Effector CD4-positive, alpha-beta T cell (primary cell): ENCODE measurements around the gene CFAP92.

Experiments
- DNase-seq: peaks from one replicate; pipeline ENCODE4 v3.0.0-alpha.2; 2020

Gene CFAP92

DNA sequence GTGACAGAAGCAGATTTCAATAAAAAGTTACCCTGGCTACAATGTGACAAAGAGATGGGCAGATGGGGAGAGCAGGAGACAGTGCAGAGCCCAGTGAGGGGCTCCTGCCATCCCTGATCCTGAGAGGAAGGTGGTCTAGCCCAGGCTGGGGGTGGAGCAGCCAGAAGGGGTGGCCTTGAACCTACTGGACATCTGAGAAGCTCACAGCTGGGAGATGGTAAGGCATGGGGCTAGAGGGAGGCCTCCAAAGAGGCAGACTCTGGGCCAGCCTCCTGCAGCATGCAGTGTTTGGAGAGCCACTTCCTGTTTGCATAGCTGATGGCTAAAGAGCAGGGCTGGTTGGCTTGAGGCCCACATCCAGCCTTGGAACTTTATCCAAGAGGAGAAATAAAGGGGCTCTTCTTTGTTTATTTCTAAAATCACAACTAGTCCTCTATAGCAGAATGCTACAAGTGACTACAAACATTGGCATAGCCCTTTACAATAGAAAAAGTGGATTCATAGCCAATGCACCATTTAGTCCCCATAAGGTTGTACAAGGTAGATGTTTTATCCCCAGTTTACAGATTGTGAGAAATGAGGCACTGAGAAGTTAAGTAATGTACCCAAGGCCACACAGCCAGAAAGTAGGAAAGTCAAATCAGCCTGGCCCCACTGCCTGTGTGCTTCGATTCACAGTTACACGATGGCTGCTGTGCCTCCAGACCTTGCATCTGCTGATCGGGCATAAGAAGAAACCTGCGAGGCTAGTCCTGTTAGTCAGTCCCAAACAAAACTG is 11.8 kb upstream of the CFAP92 start:
- no peak for DNase-seq

DNA sequence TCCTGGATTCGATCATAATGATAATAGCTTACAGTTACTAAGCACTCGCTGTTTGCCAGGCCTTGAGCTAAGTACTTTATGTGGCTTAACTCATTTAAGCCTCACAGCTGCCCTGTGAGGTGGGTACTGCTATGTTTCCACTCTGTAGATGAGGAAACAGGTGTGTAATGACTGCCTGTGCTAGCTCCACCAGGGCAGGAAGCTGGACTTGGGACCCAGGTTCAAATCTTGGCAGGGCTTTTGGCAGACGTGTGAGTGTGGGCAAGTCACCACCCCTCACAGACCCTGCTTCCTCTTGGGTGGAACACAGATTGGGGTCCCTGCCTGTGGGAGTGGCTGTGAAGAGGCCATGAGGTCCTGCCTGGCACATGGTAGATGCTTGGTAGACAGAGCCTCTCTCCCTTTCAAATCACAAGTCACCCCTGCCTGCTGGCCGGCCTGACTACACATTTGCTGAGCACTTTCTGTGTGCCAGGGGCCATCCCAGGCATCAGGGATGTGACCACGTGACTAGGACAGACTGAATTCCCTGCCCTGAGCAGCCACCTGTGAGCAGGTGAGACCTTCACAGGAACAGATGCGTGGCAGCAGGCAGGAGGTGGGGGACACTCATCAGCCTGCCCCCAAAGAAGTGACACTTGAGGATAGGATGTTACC is 10.9 kb upstream of the CFAP92 start:
- DNase-seq, result no peak

- peak; percentile 33 for DNase-seq
Observed at GRCh38 chr3:129003578-129004112, 9.8 kb upstream of the CFAP92 start.

DNA sequence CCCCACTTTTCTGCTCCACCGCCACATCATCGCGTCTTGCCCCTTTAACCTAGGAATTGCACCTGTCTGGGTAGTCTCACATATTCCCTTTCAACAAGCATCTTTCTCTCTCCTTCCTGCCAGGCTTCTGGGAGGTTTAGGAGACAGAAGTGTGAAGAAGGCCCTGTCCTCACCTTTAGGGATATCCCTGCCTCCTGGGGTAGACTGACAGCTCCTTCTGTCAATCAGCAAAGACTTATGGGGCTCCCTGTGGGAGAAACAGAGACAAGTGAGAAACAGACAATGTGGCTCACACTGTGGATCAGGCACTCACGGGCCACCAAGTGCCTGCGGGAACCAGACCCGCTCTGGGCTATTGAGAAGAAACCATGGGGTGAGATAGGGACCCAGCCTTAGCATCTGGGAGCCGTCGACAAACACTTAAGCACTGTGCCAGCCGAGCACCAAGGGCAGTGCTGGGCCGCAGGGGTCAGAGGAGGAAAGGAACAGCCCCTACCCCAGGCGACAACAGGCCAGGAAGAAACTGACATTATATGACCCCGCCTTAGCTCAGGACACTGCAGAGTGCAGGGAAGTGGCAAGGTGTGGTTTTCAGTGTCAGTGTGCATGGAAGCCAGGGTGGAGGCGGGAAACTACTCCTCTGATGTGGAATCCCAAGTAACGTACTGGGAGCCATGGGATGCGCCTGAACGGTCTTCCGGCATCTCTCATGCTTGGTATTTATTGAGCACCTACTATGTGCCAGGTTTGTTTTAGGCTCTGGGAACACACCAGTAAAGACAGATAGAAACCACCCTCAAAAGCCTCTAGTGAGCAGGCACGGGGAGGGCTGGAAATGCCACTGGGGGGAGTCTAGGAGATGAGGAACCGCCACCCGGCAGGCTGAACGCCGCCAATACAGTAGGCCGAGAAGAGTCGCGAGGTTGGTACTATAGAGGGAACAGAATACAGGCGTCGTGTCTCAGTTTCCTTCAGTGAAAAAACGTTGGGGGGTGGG is 9.0 kb upstream of the CFAP92 start:
- DNase-seq, result no peak

DNA sequence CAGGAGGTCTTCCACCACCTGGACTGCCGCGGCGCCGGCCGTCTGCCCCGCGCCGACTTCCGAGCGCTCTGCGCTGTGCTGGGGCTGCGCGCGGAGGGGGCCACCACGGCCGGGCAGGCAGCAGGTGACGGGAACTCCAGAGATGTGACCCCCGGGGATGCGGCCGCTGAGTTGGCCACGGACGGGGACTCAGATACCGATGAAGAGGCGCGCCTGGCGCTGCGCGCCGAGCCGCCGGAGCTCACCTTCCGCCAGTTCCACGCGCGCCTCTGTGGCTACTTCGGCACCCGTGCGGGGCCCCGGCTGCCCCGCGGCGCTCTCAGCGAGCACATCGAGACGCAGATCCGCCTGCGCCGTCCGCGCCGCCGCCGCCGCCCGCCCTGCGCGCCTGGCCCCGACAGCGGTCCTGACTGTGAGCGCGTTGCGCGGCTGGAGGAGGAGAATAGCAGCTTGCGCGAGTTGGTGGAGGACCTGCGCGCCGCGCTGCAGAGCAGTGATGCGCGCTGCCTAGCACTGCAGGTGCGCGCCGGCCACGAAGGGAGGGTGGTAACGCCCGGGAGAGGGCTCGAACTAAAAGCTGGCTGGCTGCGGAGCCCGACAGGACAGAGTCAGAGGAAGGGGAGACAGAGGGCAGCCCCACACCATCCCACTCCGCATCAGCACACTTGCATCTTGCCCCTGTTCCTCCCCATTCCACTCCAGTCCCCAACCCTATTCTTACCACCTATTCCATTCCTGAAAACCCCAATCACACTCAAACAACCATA is 8.1 kb upstream of the CFAP92 start:
- no peak for DNase-seq

DNA sequence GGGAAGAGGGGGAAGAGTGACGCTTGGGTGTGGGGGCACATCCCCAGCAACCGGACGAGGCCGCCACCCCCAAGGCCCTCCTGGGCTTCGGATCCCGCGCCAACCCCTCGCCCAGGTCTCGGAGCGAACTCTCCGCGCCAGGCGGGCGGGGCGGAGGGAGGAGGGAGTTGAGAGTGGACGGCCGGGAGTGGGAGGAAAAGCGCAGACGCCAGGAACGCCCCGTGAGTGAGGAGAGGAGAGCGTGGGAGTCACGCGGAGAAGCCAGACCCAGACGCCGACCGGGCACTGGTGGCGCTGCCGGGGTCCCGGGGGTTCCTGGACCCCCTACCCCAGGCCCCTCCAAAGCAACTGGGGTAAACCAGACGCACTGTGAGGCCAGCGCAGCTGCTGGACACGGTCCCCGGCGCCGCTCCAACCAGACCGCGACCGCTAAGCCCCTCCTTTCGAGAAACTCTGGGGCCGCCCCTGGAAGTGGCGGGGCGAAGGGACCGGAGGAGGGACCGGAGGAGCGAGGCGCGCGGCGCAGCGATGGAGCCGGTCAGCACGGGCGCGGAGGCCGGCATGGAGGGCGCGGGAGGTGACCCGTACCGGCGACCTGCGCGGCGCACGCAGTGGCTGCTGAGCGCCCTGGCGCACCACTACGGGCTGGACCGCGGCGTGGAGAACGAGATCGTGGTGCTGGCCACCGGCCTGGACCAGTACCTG is 7.4 kb upstream of the CFAP92 start, which contains the start of gene EFCC1:
EFCC1 (plus strand) TSS at position 204 of the 705 bp plus-strand sequence; CDS start at position 529, 325 bp downstream.
- no peak for DNase-seq

DNA sequence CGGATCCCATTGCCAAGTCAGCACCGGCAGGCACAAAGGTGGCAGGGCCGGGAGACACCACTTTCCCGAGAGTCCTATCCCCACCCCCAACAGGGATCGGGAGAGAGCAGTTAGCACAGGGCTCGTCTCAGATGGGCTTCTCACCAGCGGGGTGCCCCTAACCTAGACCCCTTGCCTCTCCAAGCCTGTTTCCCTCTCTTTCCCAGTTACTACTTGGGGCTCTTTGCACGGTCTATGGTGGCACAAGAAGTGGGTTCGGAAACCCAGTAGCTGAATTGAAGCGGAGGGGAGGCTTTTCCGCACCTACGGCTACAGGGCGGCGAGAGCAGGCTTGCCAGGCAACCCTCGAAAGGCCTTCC is 6.8 kb upstream of the CFAP92 start:
- no peak for DNase-seq

- no peak for DNase-seq
Observed at GRCh38 chr3:128999102-128999501, 5.2 kb upstream of the CFAP92 start.

- DNase-seq, result no peak
Observed at GRCh38 chr3:128998561-128998960, 4.7 kb upstream of the CFAP92 start.

DNA sequence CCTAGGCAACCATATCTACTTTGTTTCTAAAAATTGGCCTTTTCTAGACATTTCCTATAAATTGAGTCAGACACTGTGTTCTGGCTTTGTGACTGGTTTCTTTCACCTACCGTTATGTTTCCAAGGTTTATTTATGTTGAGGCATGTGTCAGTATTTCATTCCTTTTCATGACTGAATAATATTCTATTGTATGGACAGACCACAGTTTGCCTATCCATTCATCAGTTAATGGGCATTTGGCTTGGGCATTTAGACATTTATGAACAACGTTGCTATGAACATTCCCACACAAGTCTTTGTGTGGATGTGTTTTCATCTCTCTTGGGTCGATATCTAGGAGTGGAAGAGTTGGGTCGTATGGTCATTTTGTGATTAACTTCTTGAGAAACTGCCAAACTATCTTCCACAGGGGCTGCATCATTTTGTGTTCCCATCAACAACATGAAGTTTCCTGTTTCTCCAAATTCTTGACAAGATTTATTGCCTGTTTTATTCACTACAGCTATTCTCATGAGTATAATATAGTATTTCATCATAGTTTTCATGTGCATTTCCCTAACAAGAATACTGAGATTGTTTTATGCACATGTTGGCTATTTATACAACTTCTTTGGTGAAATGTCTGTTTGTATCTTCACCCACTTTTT is 3.7 kb upstream of the CFAP92 start:
- DNase-seq, result no peak

- DNase-seq, result no peak
Observed at GRCh38 chr3:128996726-128997125, 2.9 kb upstream of the CFAP92 start.

DNA sequence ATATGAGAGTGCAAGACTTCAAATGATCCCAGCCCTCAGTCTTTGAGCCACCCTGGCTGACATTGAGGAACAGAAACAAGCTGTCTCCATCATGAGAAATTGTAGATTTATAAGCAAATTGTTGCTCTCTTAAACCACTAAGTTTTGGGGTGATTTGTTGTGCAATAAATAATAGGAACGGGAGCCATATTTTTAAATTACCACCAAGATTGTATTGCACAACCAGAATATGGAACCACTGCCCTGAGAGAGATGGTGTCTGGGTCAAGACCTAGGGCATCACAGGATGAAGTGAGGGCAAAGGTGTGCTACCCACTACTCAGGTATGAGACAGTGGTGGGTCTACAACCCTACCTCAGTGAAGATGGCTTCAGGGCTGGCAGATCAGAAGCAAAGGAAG is 2.3 kb upstream of the CFAP92 start:
- no peak for DNase-seq

DNA sequence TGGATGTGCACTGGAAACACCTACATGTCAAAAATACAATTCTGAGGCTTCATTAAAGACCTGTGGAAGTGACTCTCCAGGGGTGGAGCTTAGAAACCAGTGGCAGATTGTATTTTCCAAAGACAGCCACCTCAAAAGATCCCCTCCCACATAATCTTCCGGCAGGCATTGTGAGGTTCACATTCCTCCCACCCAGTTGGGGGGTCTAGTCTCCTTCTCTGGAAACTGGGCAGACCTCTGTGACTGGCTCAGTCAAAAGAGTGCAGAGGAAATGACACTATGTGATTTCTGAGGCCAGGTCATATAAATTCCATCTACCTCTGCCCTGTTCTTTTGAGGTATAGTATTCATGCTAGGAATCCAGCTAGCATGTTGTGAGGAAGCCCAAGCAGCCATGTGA is 1.9 kb upstream of the CFAP92 start:
- DNase-seq, result no peak

DNA sequence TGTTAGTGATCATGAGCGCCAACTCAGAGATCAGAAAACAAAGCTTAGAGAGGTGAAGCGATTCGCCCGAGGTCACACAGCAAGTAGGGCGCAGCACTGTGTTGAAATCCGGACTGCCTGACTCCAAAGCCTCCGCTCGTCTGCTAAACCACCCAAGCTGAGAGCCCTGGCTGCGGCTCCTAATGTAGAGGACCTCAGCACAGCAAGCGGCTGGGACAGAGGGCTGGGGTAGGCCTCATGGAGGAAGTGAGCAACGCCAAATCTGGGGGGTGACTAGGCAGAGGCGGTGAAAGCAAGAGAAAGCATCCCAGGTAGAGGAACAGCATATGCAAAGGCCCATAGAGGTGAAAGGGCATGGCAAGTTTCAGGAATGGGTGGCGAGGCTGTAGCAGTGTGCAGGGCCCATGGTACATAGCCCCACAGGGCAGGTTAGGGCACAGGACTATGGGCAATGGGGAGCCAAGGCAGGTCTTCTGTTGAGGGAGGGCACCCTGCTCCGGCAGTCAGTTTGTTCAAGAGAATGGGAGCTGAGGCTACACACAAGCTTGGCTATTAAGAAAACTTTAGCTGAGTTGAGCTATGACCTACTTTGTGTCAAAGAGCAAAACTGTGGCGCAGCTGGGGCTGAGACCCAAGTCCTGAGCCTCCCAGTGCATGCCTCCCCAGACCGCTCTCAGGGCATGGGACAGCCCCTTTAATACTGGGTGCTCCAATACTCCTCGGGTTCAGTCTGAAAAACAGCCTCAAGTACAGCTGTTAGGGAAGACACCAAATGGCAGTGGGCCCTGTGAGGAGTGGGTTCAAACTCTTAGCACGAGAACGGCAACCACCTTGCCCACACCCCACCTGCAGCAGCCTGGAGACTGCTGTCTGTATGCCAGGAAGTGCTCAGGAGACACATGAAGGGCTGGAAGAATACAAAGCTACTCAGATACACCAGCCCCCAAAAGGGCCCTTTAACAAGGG is 988 bp upstream of the CFAP92 start:
- DNase-seq, result no peak

- no peak for DNase-seq
Observed at GRCh38 chr3:128994173-128994512, 267 bp upstream of the CFAP92 start.

GRCh38 chr3:128992926-128993460 is 883 bp downstream of the CFAP92 start:
- no peak for DNase-seq

DNA sequence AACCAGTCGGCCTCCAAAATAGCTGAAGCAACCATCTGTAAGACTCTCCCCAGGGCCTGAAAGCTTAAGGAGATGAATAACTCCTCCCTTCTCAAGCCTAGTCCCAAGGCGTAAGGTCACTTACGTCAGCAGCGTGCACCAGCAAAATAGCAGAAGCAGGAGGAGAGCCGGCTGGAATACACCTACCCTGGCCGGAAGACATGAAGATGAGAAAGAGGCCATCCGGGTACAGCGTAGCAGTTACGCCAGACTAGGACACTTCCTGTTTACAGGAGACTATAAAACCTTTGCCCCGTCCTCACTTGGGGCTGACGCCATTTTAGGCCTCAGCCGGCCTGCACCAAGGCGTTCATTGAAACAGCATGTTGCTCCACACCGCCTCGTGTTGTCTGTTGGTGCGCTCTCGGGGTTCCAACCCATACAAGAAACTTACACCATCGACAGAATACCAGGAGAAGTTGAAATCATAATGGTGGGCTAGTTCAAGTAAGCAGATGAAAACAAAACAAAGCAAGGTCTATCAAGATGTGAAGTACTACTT is 2.5 kb downstream of the CFAP92 start:
- DNase-seq, result no peak

DNA sequence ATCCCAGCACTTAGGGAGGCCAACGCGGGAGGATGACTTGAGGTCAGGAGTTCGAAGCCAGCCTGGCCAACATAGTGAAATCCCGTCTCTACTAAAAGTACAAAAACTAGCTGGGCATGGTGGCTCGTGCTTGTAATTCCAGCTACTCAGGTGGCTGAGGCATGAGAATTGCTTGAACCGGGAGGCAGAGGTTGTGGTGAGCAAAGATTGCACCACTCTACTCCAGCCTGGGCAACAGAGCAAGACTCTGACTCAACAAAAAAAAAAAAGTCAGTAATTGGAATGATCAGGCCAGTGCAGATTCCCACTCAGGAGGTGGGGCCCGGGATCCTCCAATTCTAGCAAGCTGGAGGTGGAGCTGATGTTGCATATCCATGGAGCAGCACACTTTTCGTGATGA is 5.6 kb downstream of the CFAP92 start:
- no peak for DNase-seq
